Measurements from ENCODE around the gene SH3BP1.

- TF ChIP-seq, protein P1, sequence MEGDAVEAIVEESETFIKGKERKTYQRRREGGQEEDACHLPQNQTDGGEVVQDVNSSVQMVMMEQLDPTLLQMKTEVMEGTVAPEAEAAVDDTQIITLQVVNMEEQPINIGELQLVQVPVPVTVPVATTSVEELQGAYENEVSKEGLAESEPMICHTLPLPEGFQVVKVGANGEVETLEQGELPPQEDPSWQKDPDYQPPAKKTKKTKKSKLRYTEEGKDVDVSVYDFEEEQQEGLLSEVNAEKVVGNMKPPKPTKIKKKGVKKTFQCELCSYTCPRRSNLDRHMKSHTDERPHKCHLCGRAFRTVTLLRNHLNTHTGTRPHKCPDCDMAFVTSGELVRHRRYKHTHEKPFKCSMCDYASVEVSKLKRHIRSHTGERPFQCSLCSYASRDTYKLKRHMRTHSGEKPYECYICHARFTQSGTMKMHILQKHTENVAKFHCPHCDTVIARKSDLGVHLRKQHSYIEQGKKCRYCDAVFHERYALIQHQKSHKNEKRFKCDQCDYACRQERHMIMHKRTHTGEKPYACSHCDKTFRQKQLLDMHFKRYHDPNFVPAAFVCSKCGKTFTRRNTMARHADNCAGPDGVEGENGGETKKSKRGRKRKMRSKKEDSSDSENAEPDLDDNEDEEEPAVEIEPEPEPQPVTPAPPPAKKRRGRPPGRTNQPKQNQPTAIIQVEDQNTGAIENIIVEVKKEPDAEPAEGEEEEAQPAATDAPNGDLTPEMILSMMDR (IDR thresholded peaks at IDR 0.05; ENCODE audit: low read depth, low read length, poor library complexity, severe bottlenecking), result no peak
- no peak for TF ChIP-seq EZH2phosphoT487 (IDR thresholded peaks at IDR 0.05; ENCODE audit: borderline replicate concordance, low read length)
Measured at GRCh38 chr22:37701141-37701786, 61.8 kb downstream of the SH3BP1 start.
